ENCODE measurements around the gene TMEM62.
A peak's percentile ranks its signal among the peaks of the same experiment; 100 is the strongest.

TMEM62 gene

DNA sequence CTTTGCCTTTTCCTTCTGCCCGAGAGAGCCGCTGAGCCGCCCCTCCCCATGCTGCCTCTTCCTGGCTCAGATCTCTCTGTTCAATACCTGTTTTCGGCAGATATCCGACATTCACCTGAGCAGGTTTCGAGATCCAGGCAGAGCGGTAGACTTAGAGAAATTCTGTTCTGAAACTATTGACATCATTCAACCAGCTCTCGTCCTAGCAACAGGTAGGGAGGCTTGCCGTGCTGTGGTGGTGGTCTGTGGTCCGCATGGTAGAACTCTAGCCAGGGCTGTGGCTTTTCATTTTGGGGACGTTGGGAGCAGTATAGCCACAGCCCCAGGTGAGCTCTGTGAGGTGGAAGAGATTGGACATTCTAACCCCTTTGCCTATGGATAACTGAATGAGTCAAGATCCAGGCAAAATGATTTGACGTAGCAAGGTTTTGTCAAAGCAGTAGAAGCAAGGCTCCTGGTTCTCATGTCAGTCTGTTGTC lies 810 bp downstream of the TMEM62 start:
- H3K4me3 ChIP-seq (ENCODE audit: low read depth, low read length) = peak overlapping the region; percentile 76
- TF ChIP-seq, protein P1, sequence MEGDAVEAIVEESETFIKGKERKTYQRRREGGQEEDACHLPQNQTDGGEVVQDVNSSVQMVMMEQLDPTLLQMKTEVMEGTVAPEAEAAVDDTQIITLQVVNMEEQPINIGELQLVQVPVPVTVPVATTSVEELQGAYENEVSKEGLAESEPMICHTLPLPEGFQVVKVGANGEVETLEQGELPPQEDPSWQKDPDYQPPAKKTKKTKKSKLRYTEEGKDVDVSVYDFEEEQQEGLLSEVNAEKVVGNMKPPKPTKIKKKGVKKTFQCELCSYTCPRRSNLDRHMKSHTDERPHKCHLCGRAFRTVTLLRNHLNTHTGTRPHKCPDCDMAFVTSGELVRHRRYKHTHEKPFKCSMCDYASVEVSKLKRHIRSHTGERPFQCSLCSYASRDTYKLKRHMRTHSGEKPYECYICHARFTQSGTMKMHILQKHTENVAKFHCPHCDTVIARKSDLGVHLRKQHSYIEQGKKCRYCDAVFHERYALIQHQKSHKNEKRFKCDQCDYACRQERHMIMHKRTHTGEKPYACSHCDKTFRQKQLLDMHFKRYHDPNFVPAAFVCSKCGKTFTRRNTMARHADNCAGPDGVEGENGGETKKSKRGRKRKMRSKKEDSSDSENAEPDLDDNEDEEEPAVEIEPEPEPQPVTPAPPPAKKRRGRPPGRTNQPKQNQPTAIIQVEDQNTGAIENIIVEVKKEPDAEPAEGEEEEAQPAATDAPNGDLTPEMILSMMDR (IDR thresholded peaks at IDR 0.05; ENCODE audit: low read depth, low read length) = no peak

- TF ChIP-seq, protein P1 (IDR thresholded peaks at IDR 0.05; ENCODE audit: low read depth, low read length) = no peak
- no peak overlapping the region for H3K4me3 ChIP-seq (ENCODE audit: low read depth, low read length)
Measured at GRCh38 chr15:43135351-43135750, 2.0 kb downstream of the TMEM62 start.

- H3K4me3 ChIP-seq (ENCODE audit: low read depth, low read length) = no peak overlapping the region
- TF ChIP-seq, protein P1 (IDR thresholded peaks at IDR 0.05; ENCODE audit: low read depth, low read length) = no peak
Measured at GRCh38 chr15:43143203-43143941, 10.0 kb downstream of the TMEM62 start.

- TF ChIP-seq, protein P1 (IDR thresholded peaks at IDR 0.05; ENCODE audit: low read depth, low read length) = no peak
- no peak overlapping the region for H3K4me3 ChIP-seq (ENCODE audit: low read depth, low read length)
Measured at GRCh38 chr15:43144512-43144911, 11.1 kb downstream of the TMEM62 start.

- TF ChIP-seq, protein P1 (IDR thresholded peaks at IDR 0.05; ENCODE audit: low read depth, low read length) = no peak
- H3K4me3 ChIP-seq (ENCODE audit: low read depth, low read length) = no peak overlapping the region
Measured at GRCh38 chr15:43146184-43146583, 12.8 kb downstream of the TMEM62 start.

DNA sequence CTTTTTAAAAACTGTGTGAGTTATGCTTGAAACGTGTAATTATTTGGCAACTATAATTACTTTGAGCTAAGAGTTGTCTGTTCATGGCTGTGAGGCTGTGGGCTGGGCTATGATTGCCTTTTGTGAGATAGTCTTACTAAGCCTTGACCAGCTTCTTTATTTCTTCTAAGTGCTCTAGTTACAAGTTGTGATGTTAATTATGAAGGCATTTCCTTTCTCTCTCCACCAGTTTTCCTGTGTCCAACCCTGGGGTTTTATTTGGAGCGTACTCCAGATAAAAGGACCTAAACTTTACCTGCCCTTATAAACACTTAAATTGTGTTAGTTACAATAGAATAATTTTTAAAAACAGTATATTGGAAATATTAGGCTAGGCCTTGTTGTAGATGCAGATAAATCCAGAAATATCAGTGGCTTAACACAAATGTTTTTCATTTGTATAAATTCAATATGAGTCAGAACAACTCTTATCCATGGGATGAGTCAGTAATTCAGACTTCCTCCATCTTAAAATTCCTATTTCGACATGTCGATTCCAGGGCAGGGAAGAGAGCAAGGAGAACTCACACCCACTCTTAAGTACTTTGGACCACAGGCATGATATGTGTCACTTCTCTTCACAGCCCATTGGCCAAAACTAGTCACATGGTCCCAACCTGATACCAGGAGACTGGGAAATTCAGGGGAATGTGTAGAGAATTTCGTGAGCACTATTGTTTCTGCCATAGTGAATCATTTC lies 17.0 kb downstream of the TMEM62 start:
- no peak overlapping the region for H3K4me3 ChIP-seq (ENCODE audit: low read depth, low read length)
- TF ChIP-seq, protein P1 (IDR thresholded peaks at IDR 0.05; ENCODE audit: low read depth, low read length) = no peak

- TF ChIP-seq, protein P1 (IDR thresholded peaks at IDR 0.05; ENCODE audit: low read depth, low read length) = no peak
Measured at GRCh38 chr15:43151688-43152087, 18.3 kb downstream of the TMEM62 start.

More at GRCh38 chr15:43151688-43152087, 18.3 kb downstream of the TMEM62 start:
- H3K4me3 ChIP-seq (ENCODE audit: low read depth, low read length) = no peak overlapping the region
